NCI-H1436 treated with DMSO at 0.1 percent for 48 hours (cell line): ENCODE measurements around the gene BIRC7.

Experiments used
- DNase-seq: peaks from one replicate; lab custom pipeline; 2025; lab: John Stamatoyannopoulos, UW

Gene BIRC7

DNA sequence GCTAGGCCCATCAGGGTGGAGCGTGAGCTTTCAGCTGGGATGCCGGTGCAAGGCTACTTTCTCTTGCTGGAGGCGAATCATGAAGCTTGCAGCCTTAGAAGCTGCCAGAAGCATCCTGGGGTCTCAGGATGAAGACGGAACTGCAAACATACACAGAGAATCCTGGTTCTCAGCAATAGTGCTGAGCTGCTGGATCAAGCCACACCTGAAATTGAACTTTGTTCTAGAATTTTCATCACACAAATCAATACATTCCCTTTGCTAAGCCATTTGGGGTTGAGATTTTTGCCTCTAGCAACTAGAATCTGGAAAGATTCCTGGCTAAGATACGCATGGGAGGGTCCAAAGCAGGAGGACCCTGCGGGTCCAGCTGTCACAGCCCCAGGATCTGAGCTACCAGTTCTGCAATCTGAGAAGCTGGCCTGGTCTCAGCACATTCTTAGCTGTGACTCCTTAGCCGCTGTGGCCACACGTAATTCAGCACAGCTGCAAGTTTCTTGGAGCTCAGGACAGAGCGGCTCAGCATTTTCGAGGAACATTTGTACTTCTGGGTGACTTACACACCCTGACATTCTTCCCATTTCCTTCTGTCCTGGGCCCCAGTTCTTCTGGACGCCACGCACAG is 30.3 kb downstream of the BIRC7 start:
- DNase-seq, result no peak

DNA sequence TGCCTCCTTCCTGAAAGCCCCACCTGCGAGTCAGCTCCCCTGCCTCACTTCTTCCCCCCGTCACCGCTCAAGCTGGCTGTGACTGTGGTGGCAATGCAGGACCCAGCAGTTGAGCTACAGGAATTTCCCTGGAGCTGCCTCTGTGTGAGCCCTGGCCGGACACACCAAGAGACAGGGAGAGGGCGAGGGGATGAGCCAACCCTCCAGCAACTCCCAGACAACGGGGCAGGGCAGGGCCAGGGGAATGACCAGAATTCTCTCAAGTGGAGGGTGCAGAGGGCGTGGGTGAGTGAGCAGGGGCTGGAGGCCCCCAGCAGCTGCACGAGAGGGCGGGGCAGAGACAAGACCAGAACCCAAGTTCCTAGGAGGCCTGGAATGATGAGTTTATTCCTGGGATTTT is 32.0 kb downstream of the BIRC7 start:
- DNase-seq, result no peak

DNA sequence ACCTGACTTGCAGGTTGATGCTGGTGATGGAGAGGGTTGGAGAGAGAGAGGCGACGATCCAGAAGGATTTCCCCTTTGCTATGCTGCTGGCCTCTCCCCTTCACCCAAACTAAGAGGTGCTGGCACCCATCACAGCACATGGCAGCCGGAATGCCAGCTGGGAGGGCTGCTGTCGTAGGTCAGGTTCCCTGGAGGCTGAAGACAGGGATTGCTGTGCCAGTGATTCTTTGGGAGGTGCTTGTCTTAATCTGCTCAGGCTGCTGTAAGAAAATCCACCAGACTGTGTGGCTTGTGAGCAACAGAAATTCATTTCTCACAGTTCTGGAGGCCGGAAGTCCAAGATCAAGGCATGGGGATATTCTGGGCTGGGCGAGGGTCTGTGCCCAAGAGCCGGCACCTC is 32.6 kb downstream of the BIRC7 start:
- DNase-seq, result no peak

DNA sequence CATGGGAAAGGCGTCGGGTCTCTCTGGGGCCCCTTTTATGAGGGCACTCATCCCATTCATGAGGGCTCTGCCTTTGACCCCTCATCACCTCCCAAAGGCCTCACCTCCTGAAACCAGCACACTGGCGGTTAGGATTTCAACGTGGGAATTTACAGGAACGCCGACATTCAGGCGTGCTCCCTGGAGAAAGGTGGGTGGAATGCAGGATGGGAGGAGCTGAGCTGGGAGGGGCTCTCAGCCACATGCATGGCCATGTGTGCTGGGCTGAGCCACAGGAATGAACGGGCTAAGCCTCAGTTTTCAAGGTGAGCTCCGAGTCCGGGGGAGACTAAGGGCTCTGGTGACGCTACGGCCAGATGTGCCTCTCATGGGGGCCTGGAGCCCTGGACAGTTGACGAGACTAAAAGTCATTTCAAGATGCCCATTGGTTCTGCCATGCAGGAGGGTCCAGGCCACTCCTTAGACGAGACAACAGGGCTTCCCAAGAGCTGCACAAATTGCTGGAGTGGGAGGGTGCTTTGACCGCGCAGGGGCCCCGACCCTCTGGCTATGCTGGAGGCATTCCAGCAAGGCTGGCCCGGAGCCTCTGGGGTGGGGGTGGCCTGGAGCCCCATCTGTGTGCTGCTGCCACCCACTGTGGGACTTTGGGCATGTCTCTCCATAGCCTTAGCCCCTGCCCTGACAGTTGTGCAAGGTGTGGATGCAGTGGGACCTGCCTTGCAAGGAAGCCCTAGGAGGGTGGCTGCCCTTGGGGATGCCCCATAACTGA is 33.1 kb downstream of the BIRC7 start:
- DNase-seq, result no peak

DNA sequence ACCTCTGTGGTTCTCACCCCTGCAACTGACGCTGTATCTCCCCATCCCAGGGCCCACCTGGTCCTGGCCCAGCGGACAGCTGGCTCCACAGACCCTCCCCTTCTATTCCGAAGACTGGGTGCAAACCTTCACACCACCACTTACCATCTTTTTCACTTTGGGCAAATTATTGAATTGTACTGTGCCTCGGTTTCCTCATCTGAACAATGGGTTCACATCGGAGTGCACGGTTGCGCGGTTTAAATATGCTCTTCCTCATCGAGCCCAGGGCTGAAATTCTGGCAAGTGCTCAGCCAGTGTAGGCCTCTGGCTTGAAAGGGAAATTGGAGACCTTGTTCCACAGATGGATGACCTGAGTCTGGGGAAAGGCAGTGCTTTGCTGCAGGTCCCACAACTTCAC is 34.0 kb downstream of the BIRC7 start:
- no peak for DNase-seq

DNA sequence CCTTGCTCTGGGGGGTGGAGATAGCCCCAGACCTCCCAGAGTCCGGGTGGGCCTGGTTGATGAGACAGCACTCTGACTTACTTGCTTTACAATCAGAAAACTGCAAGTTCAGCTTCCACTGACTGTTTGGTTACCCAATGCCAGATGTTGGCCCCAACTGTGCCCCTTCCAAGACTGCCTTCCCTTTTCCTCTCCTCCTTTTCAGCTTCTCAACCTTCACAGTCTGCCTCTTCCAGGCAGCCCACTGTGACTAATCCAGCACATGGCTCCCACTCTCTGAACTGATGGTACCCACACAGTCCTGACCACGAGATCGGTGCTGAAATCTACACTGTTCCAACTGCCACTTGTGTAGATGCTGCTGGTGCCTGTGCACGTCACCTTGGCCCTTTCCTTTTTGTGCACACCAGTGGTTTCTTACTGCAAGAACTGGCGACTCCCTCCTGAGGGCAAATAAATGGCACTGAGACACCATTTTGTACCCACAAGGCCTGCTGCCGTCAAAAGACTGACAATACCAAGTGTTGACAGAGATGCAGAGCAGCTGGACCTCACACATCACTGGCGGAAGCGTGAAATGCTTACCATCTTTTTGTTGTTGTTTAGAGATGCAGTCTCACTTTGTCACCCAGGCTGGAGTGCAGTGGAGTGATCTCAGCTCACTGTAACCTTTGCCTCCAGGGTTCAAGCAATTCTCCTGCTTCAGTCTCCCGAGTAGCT is 35.1 kb downstream of the BIRC7 start:
- DNase-seq, result no peak

DNA sequence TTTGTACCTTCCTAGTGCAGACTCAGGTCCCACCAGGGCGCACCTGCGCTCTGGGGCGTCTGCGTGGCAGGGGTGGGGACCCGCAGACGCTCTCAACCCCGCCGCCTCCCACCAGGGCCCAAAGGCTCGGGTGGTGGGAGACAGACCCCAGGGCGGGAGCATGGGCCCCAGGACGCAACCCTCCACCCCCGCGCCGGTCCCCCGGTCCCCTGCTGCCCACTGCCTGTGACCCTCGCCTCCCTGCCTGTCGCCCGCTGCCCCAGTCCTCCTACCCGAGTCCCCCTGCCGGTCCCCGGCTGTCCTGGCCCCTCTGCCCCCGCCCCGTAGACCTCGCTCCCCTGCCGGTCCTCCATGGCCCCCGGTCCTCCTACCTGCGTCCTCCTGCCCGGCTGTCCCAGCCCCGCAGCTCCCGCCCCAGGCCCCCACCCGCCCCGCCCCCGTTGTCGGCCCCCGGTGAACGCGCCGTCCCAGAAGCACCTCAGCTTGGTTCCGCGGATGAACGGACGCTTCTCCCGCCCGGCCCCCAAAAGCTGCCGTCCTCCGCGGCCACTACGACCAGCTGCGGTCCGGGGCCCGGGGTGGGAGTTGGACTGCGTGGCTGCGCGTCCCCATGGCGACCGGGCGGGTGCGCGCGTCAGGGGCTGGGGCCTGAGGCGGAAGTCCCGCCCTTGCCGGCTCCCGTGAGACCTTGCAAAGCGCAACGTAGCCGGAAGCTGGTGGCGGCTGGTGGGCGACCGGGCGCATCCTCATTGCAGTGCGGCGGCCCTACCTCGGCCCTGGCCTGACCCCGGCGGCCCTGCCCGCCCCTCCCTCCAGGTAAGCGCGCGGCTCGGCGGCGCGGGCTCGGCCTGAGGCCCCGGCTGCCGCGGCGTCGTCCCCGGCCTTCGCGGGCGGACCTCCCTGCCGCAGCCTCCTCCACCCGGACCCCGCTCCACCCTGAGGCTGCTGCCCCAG is 36.7 kb downstream of the BIRC7 start, which contains the start of gene ARFGAP1:
ARFGAP1 (plus strand) TSS at position 709 of the 954 bp plus-strand sequence. CDS start 2,768 bp downstream, outside the sequence.
- peak; percentile 9 for DNase-seq

DNA sequence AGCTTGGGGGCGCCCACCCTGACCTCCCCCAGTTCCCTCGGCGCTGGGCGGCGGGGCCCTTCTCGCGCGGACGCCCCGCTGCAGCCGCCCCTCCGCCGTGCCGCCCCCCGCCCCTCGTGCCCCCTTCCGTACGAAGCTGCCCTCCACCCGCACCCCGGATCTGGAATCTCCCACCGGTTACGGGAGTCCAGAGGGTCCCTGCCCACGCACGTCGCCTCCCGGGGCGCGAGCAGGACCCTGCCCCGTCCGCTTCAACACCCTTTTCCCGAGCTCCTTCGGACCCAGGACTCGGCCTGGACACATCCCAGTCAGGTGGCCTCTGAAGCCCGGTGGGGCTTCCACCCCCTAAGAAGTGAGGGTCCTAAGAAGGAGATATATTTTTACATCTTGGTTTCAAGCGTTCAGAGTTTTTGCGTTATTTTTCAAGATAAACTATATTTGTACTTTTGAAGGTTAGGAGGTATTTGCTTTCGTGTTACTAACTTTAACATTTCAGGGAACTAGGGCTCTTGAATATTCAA is 37.4 kb downstream of the BIRC7 start:
- no peak for DNase-seq

DNA sequence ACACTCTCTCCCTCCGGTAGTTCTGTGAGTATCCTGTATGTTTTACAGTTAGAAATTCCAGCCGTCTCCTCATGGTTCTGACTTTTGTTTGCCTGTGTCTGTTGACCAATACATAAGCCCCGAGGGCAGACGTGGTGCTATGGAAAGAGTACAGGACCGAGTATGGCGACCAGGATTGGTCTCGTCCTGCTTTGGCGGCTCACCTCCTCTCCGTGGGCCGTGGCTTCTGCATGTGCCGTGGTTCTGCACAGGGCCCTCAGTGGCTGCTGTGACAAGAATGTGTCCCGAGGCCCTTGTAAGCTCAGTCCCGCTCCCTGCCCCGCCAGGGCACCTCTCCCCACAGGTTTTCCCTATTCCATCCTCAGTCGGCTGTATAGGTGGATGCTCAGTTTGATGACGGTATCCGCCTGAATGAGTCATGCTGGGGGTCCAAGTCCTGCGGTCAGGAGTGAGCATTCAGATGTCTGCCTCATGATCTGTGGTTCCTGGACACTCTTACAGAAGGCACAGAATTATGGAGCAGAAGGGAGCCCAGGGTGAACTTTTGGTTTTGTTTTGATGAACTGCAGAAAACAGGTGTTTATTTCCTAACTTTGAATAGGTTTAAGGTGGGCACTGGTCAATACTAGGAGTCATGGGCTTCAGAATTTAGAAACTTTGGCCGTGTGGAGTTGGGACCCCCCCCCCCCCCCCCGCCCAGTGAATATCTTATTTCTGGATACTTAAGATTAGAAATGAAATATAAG is 38.1 kb downstream of the BIRC7 start:
- DNase-seq, result no peak

DNA sequence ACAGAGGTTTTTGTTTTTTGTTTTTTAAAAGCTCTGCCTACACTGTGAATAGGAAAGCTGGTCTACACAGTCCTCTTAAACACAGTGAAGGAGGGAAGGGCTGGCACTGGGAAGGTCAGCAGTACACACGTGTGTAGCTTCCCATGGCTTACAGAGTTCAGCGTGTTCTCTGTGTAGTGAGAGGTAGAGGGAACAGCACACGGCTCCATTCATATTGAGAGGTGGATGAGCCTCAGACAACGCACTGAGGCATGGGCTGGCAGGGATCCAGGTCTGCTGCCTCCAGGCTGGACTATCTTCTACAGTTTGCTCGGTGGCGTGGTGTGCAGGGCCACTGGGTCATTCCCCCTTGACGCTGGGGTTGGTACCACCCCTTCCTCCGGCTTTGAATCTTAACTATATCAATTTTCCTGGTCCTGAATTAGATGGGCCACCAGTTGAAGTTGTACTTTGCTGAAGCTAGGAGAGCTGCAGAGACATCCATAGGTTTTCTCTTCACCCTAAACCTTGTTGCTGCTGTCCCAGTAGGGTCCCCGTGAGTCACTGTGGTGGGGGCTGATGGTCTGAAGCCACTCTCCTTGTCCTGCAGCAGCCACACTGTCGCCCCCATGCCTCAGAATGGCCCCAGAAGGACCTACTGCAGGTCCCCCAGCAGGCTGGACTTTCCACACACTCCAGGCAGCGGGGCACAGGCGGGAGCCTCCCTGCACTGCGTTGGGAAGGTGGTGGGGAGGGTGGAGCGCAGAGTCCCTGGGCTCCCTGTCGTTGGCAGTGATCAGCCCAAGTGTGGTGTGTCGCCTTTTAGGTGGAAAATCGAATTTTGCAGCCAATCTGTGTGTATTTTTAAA is 38.9 kb downstream of the BIRC7 start:
- no peak for DNase-seq

DNA sequence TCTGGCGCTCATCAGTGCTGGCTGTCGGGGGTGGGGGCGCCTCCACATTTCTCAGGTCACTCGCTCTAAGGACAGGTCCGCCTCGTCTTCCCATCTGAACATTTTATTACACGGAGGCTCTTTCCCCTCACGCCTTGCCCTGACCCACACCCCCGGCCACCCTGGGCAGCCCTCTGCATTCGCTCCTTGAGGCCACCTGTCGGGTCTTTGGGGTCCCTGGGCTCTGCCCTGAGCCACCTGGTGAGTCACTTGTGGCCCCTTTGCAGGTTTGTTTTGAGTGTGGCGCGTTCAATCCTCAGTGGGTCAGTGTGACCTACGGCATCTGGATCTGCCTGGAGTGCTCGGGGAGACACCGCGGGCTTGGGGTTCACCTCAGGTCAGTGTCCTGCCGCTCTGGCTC is 40.1 kb downstream of the BIRC7 start:
- no peak for DNase-seq

DNA sequence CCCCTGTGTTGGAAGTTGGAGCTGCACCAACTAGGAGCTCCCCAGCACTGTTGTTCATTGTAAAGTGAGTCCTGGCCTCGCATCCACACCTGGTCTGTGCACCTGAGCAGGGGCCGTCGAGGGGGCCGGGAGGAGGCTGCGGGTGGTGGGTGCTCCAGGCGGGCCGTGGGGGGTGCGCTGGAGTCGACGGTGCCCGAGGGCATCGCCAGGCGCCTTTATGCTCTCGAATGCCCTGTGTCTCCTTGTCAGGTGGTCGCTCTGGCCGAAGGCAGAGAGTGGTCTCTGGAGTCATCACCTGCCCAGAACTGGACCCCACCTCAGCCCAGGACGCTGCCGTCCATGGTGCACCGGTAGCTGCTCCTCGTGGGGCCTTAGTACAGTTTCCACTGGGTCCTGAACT is 41.3 kb downstream of the BIRC7 start:
- no peak for DNase-seq

DNA sequence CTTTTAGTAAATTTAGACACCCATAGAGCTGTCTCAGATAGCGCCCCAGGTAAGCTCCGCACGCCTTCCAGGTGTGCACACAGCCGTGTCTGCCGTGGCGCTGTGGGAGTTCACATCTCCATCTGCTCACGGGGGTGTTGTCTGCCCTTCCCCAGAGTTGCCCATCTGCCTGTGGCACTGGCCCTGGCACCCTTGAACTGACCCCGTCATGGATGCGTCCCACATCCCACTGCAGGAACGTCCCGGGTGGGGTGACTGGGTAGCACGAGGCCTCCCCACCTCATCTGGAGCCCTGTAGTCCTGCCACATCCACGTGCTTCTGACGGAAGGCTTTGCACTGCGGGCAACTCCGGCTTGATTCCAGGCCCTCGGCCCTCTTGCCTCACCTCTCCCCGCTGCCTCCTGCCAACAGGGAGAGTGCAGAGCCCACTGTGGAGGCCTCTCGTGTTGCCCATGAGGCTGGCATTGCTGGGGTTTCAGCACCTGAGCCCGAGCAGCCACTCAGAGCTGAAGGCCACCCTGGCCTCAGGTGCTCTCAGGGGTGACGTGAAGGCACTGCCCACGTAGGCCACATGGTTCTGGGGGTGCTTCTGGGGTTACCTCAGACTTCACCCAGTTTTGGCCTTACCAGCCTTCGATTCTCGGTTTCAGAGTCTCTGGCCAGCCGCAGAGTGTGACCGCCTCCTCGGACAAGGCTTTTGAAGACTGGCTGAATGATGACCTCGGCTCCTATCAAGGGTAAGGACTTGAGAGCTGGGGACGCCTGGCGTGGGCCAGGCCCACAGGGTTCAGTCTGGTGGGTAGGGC is 42.0 kb downstream of the BIRC7 start:
- no peak for DNase-seq

DNA sequence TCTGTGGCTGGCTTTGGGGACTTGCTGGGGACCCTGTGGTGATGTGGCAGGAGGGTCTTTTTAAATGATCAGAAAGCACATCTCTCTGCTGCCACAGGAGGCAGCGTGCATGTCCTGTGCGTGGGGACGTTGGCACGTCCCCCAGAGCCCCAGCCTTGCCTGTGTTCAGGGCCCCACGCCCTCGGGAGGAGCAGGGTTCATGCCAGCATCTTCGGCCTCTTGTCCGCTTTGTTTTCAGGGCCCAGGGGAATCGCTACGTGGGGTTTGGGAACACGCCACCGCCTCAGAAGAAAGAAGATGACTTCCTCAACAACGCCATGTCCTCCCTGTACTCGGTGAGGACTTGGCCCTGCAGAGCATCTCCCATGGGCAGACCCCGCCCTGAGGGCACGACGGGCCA is 43.0 kb downstream of the BIRC7 start:
- no peak for DNase-seq

DNA sequence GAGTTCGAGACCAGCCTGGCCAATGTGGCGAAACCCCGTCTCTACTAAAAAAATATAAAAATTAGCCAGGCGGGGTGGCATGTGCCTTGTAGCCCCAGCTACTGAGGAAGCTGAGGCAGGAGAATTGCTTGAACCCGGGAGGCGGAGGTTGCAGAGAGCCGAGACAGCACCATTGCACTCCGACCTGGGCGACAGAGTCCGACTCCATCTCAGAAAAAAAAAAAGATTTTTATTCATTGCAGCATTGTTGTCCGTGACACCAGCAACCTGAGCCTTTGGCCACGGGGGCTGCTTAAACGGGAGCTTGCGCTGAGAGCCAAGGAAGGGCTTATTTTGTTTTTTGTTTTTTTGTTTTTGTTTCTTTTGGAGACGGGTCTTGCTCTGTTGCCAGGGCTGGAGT is 44.2 kb downstream of the BIRC7 start:
- no peak for DNase-seq

DNA sequence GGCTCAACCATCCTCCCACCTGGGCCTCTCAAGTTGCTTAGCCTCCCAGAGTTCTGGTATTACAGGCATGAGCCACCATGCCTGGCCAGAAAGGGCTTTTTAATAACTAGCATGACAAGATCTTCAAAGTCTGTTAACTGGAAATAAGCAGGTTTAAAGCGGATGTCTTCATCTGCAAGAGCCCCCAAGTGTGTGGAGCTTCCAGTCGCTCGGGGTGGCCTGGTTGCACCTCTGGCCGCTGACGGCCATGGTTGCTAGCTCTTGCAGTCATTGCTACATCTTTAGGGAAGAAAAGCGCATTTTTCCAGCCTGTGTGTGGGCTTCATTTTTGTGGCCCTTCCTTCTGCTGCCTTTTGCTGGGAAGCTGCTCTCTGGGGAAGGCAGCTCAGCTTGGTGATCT is 44.7 kb downstream of the BIRC7 start:
- DNase-seq, result no peak

DNA sequence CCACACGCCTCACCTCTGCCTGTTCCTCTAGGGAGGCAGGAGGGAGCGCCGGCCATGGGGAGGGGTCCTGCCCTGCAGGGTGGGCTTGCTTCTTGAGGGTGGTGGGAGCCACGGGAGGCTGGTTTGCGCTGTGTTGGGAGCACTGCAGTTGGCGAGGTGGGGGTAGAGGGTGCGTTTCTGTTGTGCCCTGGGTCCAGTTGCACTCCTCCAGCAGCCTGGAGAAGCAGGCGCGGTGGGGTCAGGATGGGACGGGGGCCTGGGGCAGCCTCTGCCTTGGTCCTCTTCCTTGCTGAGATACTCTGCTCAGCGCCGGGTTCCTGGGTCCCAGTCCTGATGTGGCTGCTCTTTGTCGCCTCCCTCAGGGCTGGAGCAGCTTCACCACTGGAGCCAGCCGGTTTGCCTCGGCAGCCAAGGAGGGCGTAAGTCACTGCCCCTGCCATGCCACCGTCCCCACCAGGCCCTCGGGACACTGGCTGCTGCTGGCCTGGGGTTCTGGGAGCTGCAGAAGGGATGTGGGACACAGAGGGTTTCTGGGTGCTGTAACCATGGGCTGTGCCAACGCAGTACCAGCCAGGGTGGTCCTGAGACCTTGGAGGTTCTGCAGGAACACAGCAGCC is 45.3 kb downstream of the BIRC7 start:
- no peak for DNase-seq

DNA sequence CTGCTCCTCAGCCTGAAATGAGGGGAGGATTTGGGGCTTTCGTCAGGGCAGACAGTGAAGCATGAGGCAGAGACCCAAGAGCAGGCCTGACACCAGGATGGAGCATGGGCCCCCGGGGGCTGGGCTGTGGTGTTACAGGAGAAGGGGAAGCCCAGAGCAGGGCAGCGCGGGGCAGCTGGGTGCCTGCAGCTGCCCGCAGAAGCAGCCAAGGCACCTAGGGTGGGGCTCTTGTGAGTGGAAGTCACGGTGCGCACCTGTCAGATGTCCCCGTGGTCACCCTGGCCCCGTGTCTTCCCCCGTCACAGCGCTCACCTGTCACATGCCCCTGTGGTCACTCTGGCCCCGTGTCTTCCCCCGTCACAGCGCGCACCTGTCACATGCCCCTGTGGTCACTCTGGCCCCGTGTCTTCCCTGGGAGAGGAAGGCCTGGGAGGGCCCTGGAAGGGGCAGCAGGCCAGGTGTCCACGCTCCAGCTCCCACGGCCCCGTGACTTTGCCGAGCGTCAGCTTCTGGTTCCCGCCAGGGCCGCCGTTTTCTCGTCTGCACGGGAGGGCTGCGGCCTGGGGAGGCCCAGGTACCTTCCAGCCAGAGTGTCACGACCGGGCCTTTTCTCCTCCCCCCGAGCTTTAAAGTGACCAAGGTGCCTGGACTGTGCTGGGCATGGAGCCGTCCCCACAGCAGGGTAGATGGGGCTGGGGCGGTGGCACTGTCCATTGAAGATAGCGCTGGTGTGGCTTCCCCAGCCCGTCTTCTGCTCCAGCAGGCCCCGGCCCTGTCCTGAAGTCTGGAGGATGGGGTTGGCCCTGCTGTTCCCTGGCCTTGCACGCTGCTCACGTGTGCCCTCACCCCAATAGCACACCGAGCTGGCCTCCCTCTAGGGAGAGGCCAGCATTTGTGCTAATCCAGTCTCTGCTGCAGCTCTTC is 46.3 kb downstream of the BIRC7 start:
- DNase-seq, result no peak
